Breast epithelium (tissue), 3 donors: ENCODE measurements around the gene SEMA3E.

Source experiments
- CTCF ChIP-seq, 3 donors: fragments of 450-650 bp; IDR thresholded peaks; one replicate each; pipeline ENCODE4 v1.5.1; 2016 to 2017; ENCODE audit warnings: antibody characterized with exemption in 3 of 3, mild to moderate bottlenecking in 3 of 3, moderate library complexity in 3 of 3
- POLR2A ChIP-seq: fragments of 450-650 bp; IDR thresholded peaks from one replicate; pipeline ENCODE4 v1.6.1; 2016; ENCODE audit warnings: antibody characterized with exemption, mild to moderate bottlenecking, moderate library complexity
- POLR2AphosphoS5 ChIP-seq, 3 donors: sonication (generic); formaldehyde crosslinking; IDR thresholded peaks; one replicate each; pipeline ENCODE4 v1.6.1; 2017; ENCODE audit warnings: antibody characterized with exemption in 3 of 3

GRCh38 chr7:83643012-83643411 lies 5.9 kb downstream of the SEMA3E start:
- no peak for TF ChIP-seq CTCF (IDR thresholded peaks at IDR 0.05)
- no peak for TF ChIP-seq POLR2AphosphoS5 (IDR thresholded peaks at IDR 0.05)
- no peak for TF ChIP-seq POLR2A
